Endometrium (tissue), 2 donors: ENCODE data around the gene CFAP97.
"Not testable (repeated sequence)": the region's sequence is repeated elsewhere in the genome, so short reads cannot be mapped to it uniquely, and the experiment has no call there.

Source experiments
- FAIRE-seq: peaks from 2 replicates; lab custom pipeline; 2012; peaks lifted over from hg19 to GRCh38; lab: Jason Lieb, UNC
- donor health status: control.
- donor health status: control.

CFAP97 gene

GRCh38 chr4:185138161-185138560 is 65.6 kb downstream of the CFAP97 start:
- no peak for FAIRE-seq

- no peak for FAIRE-seq
Observed at GRCh38 chr4:185137233-185137925, 66.4 kb downstream of the CFAP97 start.

GRCh38 chr4:185134307-185134869 is 69.4 kb downstream of the CFAP97 start:
- peak; percentile 61 for FAIRE-seq

GRCh38 chr4:185128272-185129119 is 75.3 kb downstream of the CFAP97 start:
- FAIRE-seq: no peak

DNA sequence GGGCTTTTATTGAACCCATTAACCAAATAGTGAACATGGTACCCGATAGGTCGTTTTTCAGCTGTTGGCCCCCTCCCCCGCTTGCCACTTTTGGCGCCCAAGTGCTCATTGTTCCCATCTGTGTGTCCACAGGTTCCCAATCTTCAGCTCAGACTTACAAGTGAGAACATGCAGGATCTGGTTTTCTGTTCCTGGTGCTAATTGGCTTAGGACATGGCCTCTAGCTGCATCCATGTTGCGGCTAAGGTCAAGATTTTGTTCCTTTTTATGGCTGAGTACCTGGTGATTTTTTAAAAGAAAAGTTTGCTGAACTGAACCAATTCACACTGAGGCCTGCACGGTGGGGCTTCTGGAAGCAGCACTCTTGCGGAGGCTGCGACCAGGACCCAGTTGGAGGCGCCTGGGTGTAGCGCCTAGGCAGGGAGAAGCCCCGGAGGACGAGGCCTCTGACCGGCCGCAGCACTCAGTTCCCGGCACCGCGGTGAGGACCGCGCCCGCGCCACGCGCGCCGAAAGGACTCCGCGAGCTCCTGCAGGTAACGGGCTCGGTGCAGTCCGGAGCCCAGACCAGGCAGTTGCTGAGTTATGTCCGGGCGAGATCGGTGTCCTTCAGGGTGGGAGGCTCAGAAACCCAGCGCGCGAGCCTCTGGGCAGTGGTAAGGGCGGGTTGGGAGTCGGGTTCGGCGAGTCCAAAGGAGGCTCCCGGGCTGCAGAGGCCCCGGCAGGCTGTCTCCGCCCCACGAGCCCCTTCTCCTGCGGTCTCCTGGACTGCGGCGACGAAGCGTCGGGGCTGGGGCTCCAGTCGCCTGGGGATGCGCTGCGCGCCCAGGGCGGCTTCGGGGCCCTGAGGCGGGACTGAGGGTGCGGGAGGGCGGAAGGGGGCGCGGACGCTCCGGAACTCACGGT is 76.5 kb downstream of the CFAP97 start:
- no peak for FAIRE-seq

GRCh38 chr4:185124006-185124405 is 79.8 kb downstream of the CFAP97 start:
- FAIRE-seq: no peak

GRCh38 chr4:185122681-185123345 is 81.0 kb downstream of the CFAP97 start:
- no peak for FAIRE-seq

GRCh38 chr4:185120631-185120946 is 83.2 kb downstream of the CFAP97 start:
- FAIRE-seq: no peak

DNA sequence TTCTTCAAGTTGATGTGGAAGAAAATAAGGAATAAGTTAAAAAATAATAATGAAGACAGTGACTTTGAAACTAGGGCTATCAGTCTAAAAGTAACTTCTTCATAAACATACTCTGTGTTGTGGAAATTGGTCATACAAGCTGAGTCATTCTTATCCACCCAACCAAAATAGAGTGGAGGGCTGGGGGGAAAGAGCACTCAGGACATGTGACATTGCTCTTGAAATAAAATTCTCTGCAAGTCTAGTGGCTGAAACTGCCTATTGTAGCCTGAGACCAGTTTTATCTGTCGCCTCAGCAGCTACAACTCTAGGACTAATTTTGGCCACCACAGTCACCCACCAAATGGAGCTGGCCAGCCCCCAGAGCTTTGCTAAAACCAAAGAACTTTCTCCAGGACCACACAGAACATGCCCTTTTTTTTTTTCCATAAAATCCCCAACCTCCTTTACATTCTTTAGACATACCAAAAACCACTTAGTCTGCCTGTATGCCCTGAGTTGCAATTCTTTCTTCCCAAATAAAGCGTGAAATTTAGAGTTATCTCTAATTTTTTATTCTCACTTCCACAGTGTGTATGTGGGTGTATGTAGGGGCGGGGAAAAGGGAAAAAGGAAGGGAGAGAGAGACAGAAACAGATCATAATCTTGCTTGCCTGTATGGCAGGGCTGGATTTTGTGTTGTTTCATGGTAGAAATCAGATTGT is 83.7 kb downstream of the CFAP97 start:
- FAIRE-seq: no peak

DNA sequence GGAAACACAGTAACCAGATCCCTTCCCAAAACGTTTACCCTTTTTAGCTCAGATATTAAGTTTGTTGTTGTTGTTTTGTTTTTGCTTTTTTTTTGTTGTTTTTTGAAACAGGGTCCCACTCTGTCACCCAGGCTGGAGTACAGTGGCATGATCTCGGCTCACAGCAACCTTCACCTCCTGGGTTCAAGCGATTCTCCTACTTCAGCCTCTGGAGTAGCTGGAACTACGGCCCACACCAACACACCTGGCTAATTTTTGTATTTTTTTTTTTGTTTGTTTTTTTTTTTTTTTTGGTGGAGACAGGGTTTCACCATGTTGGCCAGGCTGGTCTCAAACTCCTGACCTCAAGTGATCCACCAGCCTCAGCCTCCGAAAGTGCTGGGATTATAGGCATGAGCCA is 84.3 kb downstream of the CFAP97 start:
- FAIRE-seq: not testable (repeated sequence)

DNA sequence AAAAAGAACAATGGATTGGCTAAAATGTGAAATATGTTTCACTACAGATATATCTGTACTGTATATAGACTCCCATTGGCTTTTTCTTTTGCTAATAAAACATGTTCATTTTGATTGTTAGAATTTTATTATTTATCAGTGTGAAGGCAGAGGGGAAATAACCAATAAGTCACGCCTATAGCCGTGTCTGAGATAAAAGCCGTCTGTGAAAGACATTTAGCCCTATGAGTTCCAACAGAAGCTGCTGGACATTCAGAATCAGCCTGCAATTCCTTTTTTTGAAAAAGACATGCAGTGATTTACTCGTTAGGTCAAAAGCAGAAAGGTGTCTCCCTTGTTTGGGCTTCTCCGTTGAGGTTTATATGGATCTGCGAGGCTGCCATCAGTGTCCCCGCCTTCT is 84.9 kb downstream of the CFAP97 start:
- no peak for FAIRE-seq

GRCh38 chr4:185117300-185117934 is 86.4 kb downstream of the CFAP97 start:
- FAIRE-seq: no peak

DNA sequence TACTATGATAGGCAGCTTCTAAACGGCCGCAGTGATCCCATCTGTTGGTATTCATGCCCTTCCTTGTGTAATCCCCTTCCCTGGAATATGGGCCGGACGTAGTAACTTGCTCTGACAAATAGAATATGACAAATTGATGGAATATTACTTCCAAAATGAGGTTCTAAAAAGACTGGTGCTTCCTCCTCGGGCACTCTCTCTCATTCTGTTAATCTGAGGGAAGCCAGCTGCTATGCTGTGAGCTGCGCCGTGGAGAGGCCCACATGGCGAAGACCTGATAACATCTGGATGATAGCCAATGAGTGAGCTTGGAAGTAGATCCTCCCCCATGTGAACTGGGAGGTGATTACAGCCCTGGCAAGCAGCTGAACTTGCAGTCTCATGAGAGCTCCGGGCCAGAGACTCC is 88.0 kb downstream of the CFAP97 start:
- peak; percentile 53 for FAIRE-seq

DNA sequence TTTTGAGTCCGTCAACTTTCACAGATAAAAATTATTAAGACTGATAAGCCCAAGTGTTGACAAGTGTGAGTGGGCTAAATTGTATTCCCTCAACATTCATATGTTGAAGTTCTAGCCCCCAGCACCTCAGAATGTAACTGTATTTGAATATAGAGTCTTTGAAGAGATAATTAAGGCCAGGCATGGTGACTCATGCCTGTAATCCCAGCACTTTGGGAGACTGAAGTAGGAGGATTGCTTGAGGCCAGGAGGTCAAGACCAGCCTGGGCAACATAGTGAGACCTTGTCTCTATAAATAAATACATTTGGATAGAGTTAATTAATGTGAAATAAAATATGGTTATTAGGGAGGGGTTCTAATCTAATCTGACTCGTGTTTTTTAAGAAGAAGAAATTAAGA is 90.5 kb downstream of the CFAP97 start:
- FAIRE-seq: no peak

GRCh38 chr4:185112104-185112503 is 91.7 kb downstream of the CFAP97 start:
- no peak for FAIRE-seq

DNA sequence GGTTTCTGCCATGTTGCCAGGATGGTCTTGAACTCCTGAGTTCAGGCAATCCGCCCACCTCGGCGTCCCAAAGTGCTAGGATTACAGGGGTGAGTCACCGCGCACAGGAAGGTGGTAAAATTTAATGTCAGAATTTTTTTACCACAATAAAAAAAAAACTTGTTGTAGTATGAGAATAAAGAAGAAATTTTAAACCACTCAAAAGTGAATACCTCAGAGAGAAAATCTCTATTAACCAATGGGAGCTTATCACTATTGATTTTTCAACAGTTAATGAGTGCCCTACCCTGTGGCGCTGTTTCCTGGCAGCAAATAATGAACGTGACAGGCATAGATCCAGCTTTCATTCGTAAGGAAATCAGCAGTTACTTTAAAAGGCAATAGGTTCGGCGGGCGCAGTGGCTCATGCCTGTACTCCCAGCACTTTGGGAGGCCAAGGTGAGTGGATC is 93.4 kb downstream of the CFAP97 start:
- FAIRE-seq: no peak

- no peak for FAIRE-seq
Observed at GRCh38 chr4:185109736-185110135, 94.1 kb downstream of the CFAP97 start.
